Activated CD4-positive, CD25-positive, alpha-beta regulatory T cell (primary cell): ENCODE measurements around the gene KCND2.
"Not testable (repeated sequence)": the region's sequence is repeated elsewhere in the genome, so short reads cannot be mapped to it uniquely, and the experiment has no call there.

Source experiments
- DNase-seq, 4 experiments: peaks; one replicate each; lab custom pipeline; 2025; lab: John Stamatoyannopoulos, UW

Gene KCND2

GRCh38 chr7:120743128-120743527 lies 470.2 kb downstream of the KCND2 start:
- no peak for DNase-seq

- DNase-seq, result no peak
These were observed 487.1 kb downstream of the KCND2 start for GRCh38 chr7:120760050-120760449.

GRCh38 chr7:120760851-120761250 lies 487.9 kb downstream of the KCND2 start:
- no peak for DNase-seq

GRCh38 chr7:120770206-120770605 lies 497.2 kb downstream of the KCND2 start:
- no peak for DNase-seq

- no peak for DNase-seq
These were observed 501.5 kb downstream of the KCND2 start for GRCh38 chr7:120774481-120774880.

- no peak for DNase-seq
These were observed 502.8 kb downstream of the KCND2 start for GRCh38 chr7:120775755-120776154.

- DNase-seq, result not testable (repeated sequence)
These were observed 506.1 kb downstream of the KCND2 start for GRCh38 chr7:120779078-120779477.

GRCh38 chr7:120780451-120780850 lies 507.5 kb downstream of the KCND2 start:
- not testable (repeated sequence) for DNase-seq

GRCh38 chr7:120780938-120781337 lies 508.0 kb downstream of the KCND2 start:
- no peak for DNase-seq

GRCh38 chr7:120781924-120782323 lies 508.9 kb downstream of the KCND2 start:
- DNase-seq, result not testable (repeated sequence)

GRCh38 chr7:120783273-120783672 lies 510.3 kb downstream of the KCND2 start:
- no peak for DNase-seq

- no peak for DNase-seq
These were observed 510.7 kb downstream of the KCND2 start for GRCh38 chr7:120783721-120784120.

GRCh38 chr7:120785095-120785494 lies 512.1 kb downstream of the KCND2 start:
- DNase-seq, result no peak

GRCh38 chr7:120792091-120792860 lies 519.3 kb downstream of the KCND2 start:
- DNase-seq, result peak; percentile 6 to 37 (median 21)

GRCh38 chr7:120792861-120793130 lies 519.8 kb downstream of the KCND2 start:
- no peak for DNase-seq

- no peak for DNase-seq
These were observed 520.4 kb downstream of the KCND2 start for GRCh38 chr7:120793213-120793936.

- DNase-seq, result no peak
These were observed 521.2 kb downstream of the KCND2 start for GRCh38 chr7:120794106-120794729.

- no peak for DNase-seq
These were observed 524.2 kb downstream of the KCND2 start for GRCh38 chr7:120797026-120797645.

GRCh38 chr7:120799147-120799546 lies 526.2 kb downstream of the KCND2 start:
- DNase-seq, result no peak
